Gastroesophageal sphincter (tissue), 4 donors: ENCODE measurements around the gene ABHD12. TPM values are rescaled to one million over a fixed set of nuclear protein-coding genes. Genes with fewer than 3 reads are reported as not detected.

Source experiments
- ATAC-seq: fragments of 150-250 bp; one replicate; pipeline ENCODE4 v1.9.1; 2016; ENCODE audit warnings: mild to moderate bottlenecking, moderate library complexity
- H3K27ac ChIP-seq, 4 donors: fragments of 200-600 bp; sonication (generic) in 3 of 4; 1 replicate in 3 of 4; 2 replicates in 1 of 4; pipeline ENCODE4 v1.5.1; 2016 to 2019
- H3K27me3 ChIP-seq: fragments of 200-600 bp; sonication (generic); one replicate; pipeline ENCODE4 v1.5.1; 2019
- H3K36me3 ChIP-seq, 2 donors: fragments of 200-600 bp; sonication (generic); one replicate each; pipeline ENCODE4 v1.5.1; 2019; ENCODE audit warnings: control low read depth in 1 of 2
- H3K4me1 ChIP-seq, 3 donors: fragments of 200-600 bp; sonication (generic); 1 replicate in 2 of 3; 2 replicates in 1 of 3; pipeline ENCODE4 v1.5.1; 2016 to 2019; ENCODE audit warnings: control low read depth in 2 of 3
- H3K4me3 ChIP-seq, 2 donors: fragments of 200-600 bp; sonication (generic); one replicate each; pipeline ENCODE4 v1.5.1; 2019; ENCODE audit warnings: mild to moderate bottlenecking in 1 of 2, moderate library complexity in 1 of 2
- H3K9me3 ChIP-seq, 3 donors: fragments of 200-600 bp; sonication (generic); one replicate each; pipeline ENCODE4 v1.5.1; 2017 to 2019; ENCODE audit warnings: control low read depth in 2 of 3
- EP300 ChIP-seq: sonication (generic); formaldehyde crosslinking; IDR thresholded peaks from one replicate; pipeline ENCODE4 v1.6.1; 2017; ENCODE audit warnings: antibody characterized with exemption, mild to moderate bottlenecking
- POLR2A ChIP-seq, 2 donors: fragments of 450-650 bp; IDR thresholded peaks; one replicate each; pipeline ENCODE4 v1.6.1; 2017; ENCODE audit warnings: antibody characterized with exemption in 2 of 2, mild to moderate bottlenecking in 2 of 2, moderate library complexity in 1 of 2
- POLR2AphosphoS5 ChIP-seq: sonication (generic); formaldehyde crosslinking; IDR thresholded peaks from one replicate; pipeline ENCODE4 v1.6.1; 2017; ENCODE audit warnings: antibody characterized with exemption
- WGBS, 2 donors: methylation state at CpG; one replicate each; pipeline ENCODE4 v1.1.5; 2018; ENCODE audit warnings: low coverage in 1 of 2; 5-methylcytosine and 5-hydroxymethylcytosine counted together
- total RNA-seq, 4 donors: library from RNA; depleted of rRNA; stranded (reverse); fragments of >200 nt; gene quantifications; one replicate each; pipeline ENCODE4 v1.1.0, GENCODE V29; 2016
- TF ChIP-seq, protein P1 (sequence below), 4 experiments: fragments of 200-600 bp in 2 of 4; fragments of 450-650 bp in 2 of 4; sonication (generic) in 1 of 4; IDR thresholded peaks; one replicate each; pipeline ENCODE4 v1.5.1; 2017 to 2019; ENCODE audit warnings: antibody characterized with exemption in 4 of 4, mild to moderate bottlenecking in 2 of 4, moderate library complexity in 2 of 4

ABHD12 gene
- total RNA-seq, 4 donors from 2014 or later, result 19.2 to 45.9 (median 39.3) TPM

DNA sequence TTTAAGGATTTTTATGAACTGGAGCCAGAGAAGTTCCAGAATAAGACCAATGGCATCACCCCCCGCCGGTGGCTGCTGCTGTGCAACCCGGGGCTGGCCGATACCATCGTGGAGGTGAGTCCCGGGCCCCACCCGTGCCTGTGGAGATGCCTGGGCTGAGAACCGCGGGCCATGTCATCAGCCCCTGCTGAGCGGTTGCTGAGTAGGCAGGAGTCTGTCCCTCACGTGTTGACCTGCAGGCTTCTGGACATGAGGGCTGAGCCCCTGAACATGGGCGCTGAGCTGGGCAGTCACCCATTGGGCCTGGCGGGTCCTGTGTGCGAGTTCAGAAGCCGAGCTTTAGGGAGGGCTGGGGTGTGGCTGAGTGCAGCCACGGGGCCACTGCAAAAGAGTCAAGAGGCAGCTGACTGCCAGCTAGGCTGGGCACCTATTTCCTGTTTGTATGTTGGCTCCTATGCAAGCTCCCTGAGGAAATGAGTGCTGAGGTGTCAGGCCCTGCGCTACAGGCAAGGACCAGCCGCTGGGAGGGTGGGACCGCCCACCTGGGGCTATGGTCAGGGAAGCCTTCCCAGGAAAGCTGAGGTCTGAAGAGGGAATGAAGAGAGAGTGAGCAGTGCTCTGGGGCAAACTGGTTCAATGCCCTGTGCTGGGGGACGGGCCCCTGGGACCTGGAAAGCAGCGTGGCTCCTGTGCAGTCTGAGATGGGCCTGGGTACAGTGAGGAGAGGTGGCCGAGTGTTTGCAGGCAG lies 108.4 kb downstream of the ABHD12 start:
- Histone ChIP-seq H3K36me3 (peaks cover 0 to 100% of the 10 kb centered on the region in 2 donors), H3K4me1 (peaks cover 0 to 24% (median 0%) of the 10 kb centered on the region in 3 donors), H3K27me3 (no peaks in the 10 kb centered on the region), H3K4me3 (no peak overlapping the region), H3K9me3 (no peaks in the 10 kb centered on the region), H3K27ac (peak overlapping the region in 3 of 4 donors; percentile 43 to 81 (median 47))
- no peak for TF ChIP-seq POLR2A (IDR thresholded peaks at IDR 0.05)
- no peak for TF ChIP-seq EP300
- TF ChIP-seq, protein P1, sequence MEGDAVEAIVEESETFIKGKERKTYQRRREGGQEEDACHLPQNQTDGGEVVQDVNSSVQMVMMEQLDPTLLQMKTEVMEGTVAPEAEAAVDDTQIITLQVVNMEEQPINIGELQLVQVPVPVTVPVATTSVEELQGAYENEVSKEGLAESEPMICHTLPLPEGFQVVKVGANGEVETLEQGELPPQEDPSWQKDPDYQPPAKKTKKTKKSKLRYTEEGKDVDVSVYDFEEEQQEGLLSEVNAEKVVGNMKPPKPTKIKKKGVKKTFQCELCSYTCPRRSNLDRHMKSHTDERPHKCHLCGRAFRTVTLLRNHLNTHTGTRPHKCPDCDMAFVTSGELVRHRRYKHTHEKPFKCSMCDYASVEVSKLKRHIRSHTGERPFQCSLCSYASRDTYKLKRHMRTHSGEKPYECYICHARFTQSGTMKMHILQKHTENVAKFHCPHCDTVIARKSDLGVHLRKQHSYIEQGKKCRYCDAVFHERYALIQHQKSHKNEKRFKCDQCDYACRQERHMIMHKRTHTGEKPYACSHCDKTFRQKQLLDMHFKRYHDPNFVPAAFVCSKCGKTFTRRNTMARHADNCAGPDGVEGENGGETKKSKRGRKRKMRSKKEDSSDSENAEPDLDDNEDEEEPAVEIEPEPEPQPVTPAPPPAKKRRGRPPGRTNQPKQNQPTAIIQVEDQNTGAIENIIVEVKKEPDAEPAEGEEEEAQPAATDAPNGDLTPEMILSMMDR (IDR thresholded peaks at IDR 0.05), result no peak
- no peak for TF ChIP-seq POLR2AphosphoS5
- WGBS, 2 donors, result no CpG with 5 or more reads among the region's 22 CpGs
- ATAC-seq, result no peak

DNA sequence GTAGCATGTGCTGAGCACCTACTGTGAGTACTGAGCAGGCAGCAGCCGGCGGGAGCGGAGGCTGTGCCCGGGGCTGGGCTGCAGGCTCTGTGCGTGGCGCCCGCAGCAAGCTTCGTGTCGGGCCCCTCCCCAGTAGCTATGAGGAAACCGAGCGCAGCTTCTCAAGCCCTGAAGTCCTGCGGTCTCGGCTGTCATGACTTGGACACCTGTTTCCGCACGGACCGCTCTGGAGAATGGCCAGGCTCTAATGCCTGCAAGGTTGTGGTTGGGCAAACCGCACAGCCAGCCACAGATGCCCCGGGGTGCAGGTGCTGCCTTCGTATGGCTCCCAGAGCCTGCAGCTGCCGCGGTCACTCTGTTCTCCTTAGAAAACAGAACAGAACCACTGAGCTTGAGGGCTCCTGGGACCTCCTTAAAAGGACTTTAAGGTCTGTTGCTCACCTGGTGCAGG lies 109.1 kb downstream of the ABHD12 start:
- peaks cover 0 to 30% (median 0%) of the 10 kb centered on the region in 3 donors for H3K4me1 ChIP-seq
- no peaks in the 10 kb centered on the region for H3K9me3 ChIP-seq
- no CpG with 5 or more reads among the region's 21 CpGs for WGBS, 2 donors
- no peak overlapping the region for H3K4me3 ChIP-seq
- no peak for TF ChIP-seq POLR2AphosphoS5
- no peak for TF ChIP-seq POLR2A (IDR thresholded peaks at IDR 0.05)
- TF ChIP-seq EP300, result no peak
- TF ChIP-seq, protein P1 (IDR thresholded peaks at IDR 0.05), result no peak
- peak overlapping the region in 3 of 4 donors; percentile 47 to 83 (median 81) for H3K27ac ChIP-seq
- ATAC-seq, result no peak
- peaks cover 0 to 100% of the 10 kb centered on the region in 2 donors for H3K36me3 ChIP-seq
- no peaks in the 10 kb centered on the region for H3K27me3 ChIP-seq

DNA sequence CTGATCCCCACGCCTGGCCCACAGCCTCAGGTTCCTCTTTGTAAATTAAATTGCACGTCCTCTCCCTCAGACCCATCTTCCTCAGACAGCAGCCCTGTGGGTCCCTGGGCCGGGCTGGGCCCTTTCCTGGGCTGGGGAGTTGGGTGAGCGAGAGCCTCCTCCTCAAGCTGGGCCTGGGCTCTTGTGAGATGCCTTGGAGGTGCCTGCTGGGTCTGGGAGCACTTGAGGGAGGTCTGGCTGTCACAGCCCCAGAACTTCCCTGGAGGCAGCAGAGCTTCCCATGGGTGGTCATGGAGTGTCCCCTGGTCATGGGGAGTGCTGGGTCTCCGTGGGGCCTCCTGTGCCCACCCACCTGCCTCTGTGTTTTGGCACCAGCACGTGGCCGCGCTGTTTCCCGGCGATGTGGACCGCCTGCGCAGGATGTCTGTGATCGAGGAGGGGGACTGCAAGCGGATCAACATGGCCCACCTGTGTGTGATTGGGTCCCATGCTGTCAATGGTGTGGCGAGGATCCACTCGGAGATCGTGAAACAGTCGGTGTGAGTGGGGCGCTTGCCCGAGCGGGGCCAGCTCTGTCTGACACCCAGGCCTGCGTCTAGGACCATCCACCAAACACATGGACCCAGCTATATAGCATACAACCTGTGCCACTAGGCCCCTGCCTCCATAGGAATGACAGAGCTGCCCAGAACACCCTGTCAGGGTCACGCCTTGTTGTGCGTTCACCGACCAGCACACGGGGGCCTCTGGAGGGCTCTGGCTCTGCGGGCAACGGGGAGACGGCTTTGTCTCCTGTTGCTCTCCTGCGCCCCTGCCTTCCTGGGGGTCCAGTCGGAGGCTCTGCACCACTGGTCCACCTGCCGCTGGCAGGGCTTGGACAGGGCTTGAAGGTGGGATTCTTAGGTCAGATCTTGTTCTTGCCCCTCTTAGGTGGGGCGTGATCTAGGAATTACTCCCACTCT lies 109.8 kb downstream of the ABHD12 start:
- H3K27me3 ChIP-seq, result no peaks in the 10 kb centered on the region
- peaks cover 0 to 31% (median 0%) of the 10 kb centered on the region in 3 donors for H3K4me1 ChIP-seq
- no peak overlapping the region for H3K4me3 ChIP-seq
- H3K27ac ChIP-seq, result peak overlapping the region; percentile 25 to 83 (median 78)
- H3K36me3 ChIP-seq, result peaks cover 0 to 100% of the 10 kb centered on the region in 2 donors
- 100% methylated on average over 2 to 4 of the region's 33 CpGs for WGBS, 2 donors
- no peak for TF ChIP-seq POLR2AphosphoS5
- no peak for ATAC-seq
- no peaks in the 10 kb centered on the region for H3K9me3 ChIP-seq

DNA sequence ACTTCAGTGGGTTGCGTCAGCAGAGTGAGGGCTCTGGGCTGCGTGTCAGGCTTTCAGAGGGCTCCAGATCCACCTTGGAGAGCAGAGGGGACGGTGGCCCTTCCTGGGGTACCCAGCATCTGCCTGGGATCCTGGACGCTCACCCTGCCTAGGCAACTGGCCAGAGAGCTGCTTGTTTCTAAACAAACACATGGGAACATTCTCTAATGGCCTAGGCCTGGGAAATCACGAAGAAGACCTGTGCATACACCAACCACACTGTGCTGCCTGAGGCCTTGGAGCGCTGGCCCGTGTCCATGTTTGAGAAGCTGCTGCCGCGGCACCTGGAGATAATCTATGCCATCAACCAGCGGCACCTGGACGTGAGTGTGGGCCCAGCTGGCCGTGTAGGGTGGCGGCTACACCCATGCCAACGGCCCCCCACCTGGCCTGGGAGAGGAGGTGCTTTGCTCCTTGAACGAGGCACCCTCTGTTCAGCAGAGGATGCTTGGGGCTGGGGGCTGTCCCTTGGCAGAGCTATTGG lies 110.5 kb downstream of the ABHD12 start:
- peaks cover 0 to 100% of the 10 kb centered on the region in 2 donors for H3K36me3 ChIP-seq
- peaks cover 0 to 38% (median 0%) of the 10 kb centered on the region in 3 donors for H3K4me1 ChIP-seq
- H3K4me3 ChIP-seq, result no peak overlapping the region
- no peaks in the 10 kb centered on the region for H3K9me3 ChIP-seq
- no peaks in the 10 kb centered on the region for H3K27me3 ChIP-seq
- TF ChIP-seq EP300 (no peak), POLR2A (IDR thresholded peaks at IDR 0.05) (no peak), POLR2AphosphoS5 (peak; percentile 17)
- TF ChIP-seq, protein P1 (IDR thresholded peaks at IDR 0.05), result no peak
- peak overlapping the region; percentile 25 to 83 (median 78) for H3K27ac ChIP-seq
- WGBS, 2 donors, result 90 to 100% methylated on average over 1 to 2 of the region's 15 CpGs
- ATAC-seq, result no peak

DNA sequence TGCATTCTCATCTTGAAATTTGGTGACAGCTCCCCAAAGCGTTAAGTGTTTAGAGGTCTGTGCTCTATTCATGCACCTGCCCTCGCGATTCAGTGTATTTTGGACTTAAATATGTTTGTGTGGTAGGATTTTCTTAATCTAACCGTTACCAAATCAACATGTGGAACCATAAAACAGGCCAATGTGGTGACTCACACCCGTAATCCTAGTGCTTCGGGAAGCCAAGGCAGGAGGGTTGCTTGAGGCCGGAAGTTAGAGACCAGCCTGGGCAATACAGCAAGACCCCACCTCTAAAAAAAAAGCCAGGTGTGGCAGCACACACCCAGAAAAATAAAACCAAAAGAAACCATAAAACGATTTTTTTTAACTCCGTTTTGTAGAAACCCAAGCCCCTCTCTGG lies 111.2 kb downstream of the ABHD12 start:
- Histone ChIP-seq H3K4me1 (peaks cover 0 to 45% (median under 1%) of the 10 kb centered on the region in 3 donors), H3K27ac (peak overlapping the region in 3 of 4 donors; percentile 74 to 83 (median 81)), H3K4me3 (no peak overlapping the region), H3K9me3 (no peaks in the 10 kb centered on the region), H3K36me3 (peaks cover 0 to 100% of the 10 kb centered on the region in 2 donors), H3K27me3 (no peaks in the 10 kb centered on the region)
- WGBS, 2 donors, result 85 to 90% methylated on average over 8 of the region's 9 CpGs
- ATAC-seq, result no peak
- TF ChIP-seq POLR2A (IDR thresholded peaks at IDR 0.05) (no peak), POLR2AphosphoS5 (no peak)
- TF ChIP-seq, protein P1 (IDR thresholded peaks at IDR 0.05), result no peak
